T-helper 2 cell treated with Interferon-gamma antibody and Interleukin-4, amounts not matched to agents 100 ng/mL and 5 ng/mL, for 36 hours (primary cell): Measurements from ENCODE around the gene FGFR4. TPM values are rescaled to one million over a fixed set of nuclear protein-coding genes. Genes with fewer than 3 reads are reported as not detected.

Experiments
- intact Hi-C: fragments of 100-400 bp; cut with micrococcal nuclease; formaldehyde crosslinking; loops from one replicate; pipeline ENCODE4 v1.15.1; 2023
- total RNA-seq: library from RNA; stranded (reverse); gene quantifications from 2 replicates; pipeline ENCODE4 v1.2.3, GENCODE V29; 2022

Gene FGFR4
- total RNA-seq, 1 donor from 2014 or later: 0.91 TPM

DNA sequence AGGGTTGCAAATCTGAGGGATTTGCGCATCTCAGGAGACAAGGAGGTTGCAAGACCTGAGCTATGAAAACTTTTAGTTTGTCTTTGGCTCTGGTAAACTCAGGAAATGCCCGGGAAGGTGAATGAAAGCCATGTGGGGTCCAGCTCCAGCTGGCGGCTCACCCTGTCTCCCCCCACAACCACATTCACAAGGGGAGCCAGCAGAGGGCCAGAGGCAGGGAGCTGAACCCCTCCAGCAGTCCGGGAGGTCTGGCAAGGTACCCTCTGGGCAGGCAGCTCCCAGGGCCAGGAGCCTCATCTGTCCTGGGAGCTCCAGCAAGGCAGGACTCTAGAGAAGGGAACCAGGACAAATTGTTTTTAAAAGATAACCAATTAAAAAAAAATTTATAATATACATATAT lies 2.5 kb upstream of the FGFR4 start:
- intact Hi-C loops: no loop called here

DNA sequence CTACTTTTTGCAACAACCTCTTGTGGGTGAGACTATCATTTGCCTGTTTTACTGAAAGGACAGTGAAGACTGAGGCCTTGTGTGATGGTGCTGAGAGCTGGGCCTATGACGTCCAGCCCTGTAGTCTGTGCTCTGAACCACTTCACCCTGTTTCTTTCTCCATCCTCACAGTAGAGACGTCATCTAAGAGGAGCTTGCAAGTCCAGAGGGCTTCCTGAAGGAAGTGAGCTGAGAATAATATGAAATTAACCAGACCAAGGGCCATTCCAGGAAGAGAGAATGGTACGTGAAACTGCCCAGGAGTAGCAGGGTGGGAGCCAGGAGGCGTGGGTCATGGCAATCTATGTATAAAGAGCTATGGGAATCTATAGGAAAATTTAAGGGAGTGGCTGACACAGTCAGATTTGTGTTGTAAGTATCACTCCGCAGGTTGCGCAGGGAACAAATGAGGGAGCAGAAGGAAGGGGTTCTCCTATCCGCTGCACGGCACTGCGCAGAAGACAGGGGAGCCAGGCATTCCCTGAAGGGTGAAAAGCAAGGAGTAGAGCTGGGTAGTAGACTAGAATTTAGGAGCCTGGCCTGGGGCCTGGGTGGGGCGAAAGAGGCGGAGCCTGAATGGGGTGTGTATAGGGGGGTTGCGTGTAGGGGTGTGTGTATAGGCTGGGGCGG lies 596 bp upstream of the FGFR4 start:
- intact Hi-C loops: loop anchor here (2.0 to 5.0 kb wide), 2 partner anchors 439 to 1121 kb away; partner anchors contain the start of gene TSPAN17

DNA sequence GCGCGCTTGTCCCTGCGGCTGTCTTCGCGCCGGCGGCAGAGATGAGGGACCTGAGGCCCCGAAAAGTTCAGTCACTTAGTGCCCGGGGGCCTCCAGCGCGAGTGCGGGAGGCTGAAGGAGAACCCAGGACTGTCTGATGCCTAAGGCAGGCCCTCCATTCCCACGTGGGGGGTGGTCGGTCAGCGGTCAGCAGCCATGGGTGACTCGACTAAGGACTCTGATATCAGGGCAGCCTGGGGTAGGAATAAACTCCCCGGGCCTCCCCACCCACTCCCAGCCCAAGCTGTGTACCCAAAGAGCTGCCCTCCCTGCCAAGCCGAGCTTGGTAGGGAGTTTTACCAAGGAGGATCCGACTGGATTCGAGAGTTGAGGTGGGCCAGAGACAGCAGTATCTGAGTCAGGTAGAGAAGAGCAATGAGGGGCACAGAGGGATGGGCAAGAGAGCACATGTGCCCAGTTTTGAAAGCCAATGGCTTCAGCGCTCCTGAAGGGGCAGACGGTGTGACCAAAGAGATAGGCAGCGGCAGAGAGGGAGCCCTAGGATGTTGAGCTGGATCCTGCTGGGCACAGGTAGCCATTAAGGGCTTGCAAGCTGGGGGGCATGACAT lies 787 bp downstream of the FGFR4 start:
- intact Hi-C loops: loop anchor here (2.0 to 5.0 kb wide), 2 partner anchors 441 to 1120 kb away; partner anchors contain the start of gene TSPAN17

DNA sequence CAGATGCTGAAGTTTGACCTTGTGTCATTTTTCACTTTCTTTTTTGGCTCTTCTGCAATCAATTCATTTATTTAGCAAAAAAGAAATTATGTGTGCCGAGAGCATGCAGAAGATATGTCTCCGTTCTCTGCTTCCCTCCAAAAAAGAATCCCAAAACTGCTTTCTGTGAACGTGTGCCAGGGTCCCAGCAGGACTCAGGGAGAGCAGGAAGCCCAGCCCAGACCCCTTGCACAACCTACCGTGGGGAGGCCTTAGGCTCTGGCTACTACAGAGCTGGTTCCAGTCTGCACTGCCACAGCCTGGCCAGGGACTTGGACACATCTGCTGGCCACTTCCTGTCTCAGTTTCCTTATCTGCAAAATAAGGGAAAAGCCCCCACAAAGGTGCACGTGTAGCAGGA lies 2.4 kb downstream of the FGFR4 start:
- intact Hi-C loops: loop anchor here (5.0 kb wide), 1 partner anchor 1118 kb away; no protein-coding TSS in a partner anchor

DNA sequence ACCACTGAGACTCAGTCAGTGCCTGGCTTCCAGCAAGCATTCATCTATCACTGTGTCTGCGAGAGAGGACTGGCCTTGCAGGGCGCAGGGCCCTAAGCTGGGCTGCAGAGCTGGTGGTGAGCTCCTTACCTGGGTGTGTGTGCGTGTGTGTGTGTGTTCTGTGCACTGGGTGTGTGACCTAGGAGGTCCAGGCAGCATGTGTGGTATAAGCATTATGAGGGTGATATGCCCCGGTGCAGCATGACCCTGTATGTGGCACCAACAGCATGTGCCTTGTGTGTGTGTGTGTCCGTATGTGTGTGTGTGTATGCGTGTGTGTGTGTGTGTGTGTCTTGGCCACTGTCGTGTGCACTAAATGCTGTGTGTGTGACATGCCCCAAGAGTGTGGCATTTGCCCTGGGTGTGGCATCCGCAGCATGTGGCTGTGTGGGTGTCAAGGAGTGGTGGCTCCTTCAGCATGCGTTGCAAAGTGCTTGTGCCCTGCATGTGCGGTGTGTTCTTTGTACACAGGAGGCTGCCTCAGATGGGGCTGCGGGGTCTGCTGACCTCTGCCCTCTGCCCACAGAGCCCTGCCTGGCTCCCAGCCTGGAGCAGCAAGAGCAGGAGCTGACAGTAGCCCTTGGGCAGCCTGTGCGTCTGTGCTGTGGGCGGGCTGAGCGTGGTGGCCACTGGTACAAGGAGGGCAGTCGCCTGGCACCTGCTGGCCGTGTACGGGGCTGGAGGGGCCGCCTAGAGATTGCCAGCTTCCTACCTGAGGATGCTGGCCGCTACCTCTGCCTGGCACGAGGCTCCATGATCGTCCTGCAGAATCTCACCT lies 3.3 kb downstream of the FGFR4 start:
- intact Hi-C loops: loop anchor here (5.0 kb wide), 1 partner anchor 1117 kb away; no protein-coding TSS in a partner anchor

DNA sequence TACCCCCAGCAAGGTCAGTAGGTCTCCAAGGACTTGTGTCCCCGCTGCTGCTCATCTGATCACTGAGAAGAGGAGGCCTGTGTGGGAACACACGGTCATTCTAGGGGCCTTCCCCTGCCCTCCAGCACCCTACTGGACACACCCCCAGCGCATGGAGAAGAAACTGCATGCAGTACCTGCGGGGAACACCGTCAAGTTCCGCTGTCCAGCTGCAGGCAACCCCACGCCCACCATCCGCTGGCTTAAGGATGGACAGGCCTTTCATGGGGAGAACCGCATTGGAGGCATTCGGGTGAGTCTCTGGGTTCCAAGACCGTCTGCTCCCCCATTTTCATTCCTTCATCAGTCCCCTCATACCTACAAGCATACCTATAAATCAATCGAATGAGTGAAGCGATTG lies 4.1 kb downstream of the FGFR4 start:
- intact Hi-C loops: no loop called here

DNA sequence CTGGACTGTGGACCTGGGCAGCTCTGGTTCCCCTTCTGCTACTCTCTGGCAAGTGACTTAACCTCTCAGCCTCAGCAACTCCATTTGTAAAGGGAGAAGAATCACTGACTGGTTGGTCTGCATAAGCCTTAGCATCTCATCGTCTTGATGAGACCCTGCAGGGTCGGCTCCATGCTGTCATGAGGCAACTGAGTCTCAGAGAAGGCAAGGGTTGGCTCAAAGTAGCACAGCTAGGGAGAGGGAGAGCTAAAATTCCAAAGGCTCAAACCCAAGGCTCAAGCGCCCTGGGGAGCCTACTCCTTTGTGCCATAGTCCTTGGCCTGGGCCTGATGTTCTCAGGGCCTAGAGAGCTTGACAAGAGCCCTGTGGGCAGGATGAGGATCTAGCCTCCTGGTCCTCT lies 4.5 kb downstream of the FGFR4 start:
- intact Hi-C loops: no loop called here

DNA sequence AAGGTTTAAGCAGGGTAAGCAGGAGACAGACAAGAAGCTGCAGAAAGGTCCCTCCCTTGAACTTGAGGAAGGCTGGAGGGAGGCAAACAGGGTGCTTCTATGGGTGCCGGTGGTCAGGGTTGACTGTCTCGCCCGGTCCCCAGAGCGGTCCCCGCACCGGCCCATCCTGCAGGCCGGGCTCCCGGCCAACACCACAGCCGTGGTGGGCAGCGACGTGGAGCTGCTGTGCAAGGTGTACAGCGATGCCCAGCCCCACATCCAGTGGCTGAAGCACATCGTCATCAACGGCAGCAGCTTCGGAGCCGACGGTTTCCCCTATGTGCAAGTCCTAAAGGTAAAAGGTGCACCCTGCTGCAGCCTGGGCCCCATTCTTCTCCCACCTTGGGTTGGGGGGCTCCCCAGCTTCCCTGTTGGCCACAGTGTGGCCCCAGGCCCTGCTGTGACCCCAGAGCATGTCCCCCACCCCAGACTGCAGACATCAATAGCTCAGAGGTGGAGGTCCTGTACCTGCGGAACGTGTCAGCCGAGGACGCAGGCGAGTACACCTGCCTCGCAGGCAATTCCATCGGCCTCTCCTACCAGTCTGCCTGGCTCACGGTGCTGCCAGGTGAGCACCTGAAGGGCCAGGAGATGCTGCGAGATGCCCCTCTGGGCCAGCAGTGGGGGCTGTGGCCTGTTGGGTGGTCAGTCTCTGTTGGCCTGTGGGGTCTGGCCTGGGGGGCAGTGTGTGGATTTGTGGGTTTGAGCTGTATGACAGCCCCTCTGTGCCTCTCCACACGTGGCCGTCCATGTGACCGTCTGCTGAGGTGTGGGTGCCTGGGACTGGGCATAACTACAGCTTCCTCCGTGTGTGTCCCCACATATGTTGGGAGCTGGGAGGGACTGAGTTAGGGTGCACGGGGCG lies 5.7 kb downstream of the FGFR4 start:
- intact Hi-C loops: no loop called here

DNA sequence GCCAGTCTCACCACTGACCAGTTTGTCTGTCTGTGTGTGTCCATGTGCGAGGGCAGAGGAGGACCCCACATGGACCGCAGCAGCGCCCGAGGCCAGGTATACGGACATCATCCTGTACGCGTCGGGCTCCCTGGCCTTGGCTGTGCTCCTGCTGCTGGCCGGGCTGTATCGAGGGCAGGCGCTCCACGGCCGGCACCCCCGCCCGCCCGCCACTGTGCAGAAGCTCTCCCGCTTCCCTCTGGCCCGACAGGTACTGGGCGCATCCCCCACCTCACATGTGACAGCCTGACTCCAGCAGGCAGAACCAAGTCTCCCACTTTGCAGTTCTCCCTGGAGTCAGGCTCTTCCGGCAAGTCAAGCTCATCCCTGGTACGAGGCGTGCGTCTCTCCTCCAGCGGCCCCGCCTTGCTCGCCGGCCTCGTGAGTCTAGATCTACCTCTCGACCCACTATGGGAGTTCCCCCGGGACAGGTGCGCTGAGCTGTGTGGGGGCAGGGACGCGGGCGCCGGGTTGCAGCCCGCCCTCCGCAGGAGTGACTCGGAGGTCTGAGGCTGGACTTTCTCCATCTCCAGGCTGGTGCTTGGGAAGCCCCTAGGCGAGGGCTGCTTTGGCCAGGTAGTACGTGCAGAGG lies 6.5 kb downstream of the FGFR4 start:
- intact Hi-C loops: no loop called here

DNA sequence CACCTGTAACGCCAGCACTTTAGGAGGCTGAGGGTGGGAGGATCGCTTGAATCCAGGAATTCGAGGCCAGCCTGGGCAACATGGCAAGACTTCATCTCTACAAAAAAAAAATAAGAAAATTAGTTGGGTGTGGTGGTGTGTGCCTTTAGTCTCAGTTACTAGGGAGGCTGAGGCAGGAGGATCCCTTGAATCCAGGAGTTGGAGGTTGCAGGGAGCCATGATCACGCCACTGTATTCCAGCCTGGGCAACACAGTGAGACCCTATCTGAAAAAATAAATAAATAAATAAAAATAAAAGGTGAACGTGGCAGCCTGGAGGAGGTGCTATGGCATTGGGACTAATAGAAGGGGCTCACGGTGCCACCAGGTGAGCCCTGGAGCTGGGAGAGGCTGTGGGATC lies 7.1 kb downstream of the FGFR4 start:
- intact Hi-C loops: no loop called here

DNA sequence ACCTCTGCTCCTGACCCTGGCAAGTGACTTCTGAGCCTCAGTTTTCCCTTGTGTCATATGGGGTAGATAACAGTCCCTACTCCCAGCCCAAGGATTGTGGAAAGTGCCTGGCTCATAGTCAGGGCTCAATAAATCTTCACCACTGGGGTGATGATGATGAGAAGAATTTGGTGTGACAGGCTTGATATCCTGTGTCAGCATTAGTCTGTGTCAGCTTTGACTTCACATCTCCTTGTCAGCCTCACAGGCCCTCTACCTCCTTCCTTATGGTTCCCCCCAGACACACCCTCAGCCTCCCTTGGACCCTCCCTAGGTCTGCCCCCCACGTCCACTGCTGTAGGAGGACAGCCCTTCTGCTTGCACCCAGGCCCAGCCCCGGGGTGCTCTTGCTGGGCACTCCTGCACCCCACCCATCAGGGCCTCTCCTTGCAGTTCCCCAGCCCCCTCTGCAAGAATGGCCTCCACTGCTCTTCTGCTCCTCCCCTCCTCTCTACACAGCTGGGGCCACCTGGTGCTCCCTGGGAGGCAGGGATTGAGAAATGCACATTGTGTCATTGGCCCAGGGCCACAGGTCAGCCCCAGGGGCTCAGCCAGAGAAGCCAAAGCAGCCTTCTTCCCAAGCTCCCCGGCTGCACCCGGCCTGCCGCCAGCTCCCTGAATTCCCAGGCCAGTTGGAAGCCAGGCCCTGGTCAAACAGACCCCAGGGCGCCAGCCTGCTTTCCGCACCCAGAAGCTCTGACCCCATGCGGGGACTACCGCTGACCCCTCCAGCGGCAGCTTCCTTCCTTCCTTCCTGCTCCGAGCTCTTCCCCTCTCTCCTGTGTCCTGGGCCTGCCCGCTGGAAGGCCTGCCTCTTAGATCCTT lies 7.7 kb downstream of the FGFR4 start:
- intact Hi-C loops: no loop called here

DNA sequence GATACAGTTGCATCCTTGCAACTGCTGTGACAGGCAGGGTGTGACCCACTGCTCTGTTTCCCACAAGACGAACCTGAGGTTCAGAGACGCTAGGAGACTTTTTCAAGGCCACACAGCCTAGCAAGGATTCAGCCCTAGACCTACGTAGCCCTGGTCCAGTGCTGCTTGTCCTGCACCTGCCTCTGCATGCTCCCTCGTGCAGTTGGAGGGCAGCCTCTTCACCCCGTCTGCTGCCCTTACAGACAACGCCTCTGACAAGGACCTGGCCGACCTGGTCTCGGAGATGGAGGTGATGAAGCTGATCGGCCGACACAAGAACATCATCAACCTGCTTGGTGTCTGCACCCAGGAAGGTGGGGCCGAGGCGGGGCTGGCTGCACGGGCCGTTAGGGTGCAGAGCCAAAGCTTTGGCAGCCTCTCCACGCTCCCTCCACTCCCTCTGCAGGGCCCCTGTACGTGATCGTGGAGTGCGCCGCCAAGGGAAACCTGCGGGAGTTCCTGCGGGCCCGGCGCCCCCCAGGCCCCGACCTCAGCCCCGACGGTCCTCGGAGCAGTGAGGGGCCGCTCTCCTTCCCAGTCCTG lies 8.5 kb downstream of the FGFR4 start:
- intact Hi-C loops: no loop called here

DNA sequence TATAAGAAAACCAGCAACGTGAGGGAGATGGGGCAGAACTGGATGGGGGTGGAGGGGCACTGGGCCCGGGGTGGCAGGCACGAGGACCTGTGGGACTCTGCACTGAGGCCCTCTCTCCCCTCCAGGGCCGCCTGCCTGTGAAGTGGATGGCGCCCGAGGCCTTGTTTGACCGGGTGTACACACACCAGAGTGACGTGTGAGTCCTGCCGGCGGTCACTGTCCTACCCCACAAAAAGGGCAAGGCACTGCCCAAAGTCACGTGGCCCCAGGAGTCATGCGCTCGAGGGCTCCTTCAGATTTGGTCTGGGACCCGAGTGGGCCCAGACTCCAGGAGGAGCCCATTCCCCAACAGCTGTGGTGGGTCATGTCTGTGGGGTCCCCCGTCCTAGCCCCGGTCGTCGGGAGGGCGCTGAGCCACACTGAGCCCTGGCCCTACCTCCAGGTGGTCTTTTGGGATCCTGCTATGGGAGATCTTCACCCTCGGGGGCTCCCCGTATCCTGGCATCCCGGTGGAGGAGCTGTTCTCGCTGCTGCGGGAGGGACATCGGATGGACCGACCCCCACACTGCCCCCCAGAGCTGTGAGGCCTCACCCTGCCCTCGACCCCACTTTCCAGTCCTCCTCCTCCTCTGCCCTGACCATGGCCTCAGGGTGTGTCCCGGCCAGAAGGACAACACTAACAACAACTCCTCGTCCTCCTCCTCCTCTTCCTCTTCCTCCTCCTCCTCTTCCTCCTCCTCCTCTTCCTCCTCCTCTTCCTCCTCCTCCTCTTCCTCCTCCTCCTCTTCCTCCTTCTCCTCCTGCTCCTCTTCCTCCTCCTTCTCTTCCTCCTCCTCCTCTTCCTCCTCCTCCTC lies 9.7 kb downstream of the FGFR4 start:
- intact Hi-C loops: no loop called here

DNA sequence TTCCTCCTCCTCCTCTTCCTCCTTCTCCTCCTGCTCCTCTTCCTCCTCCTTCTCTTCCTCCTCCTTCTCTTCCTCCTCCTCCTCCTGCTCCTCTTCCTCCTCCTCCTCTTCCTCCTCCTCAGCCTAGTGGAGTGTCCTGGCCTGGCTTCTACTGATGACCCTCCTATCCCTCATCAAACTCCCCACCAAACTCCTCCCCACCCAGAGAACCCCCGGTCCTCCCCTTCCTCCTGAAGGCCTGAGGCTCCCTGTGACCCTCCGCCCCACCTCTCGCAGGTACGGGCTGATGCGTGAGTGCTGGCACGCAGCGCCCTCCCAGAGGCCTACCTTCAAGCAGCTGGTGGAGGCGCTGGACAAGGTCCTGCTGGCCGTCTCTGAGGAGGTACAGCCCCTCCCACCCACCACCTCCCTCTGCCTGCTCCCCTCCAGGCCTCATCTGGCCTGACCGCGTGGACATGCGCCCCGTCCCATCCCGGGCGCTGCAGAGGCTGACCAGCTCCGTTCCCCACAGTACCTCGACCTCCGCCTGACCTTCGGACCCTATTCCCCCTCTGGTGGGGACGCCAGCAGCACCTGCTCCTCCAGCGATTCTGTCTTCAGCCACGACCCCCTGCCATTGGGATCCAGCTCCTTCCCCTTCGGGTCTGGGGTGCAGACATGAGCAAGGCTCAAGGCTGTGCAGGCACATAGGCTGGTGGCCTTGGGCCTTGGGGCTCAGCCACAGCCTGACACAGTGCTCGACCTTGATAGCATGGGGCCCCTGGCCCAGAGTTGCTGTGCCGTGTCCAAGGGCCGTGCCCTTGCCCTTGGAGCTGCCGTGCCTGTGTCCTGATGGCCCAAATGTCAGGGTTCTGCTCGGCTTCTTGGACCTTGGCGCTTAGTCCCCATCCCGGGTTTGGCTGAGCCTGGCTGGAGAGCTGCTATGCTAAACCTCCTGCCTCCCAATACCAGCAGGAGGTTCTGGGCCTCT lies 10.6 kb downstream of the FGFR4 start:
- intact Hi-C loops: no loop called here

DNA sequence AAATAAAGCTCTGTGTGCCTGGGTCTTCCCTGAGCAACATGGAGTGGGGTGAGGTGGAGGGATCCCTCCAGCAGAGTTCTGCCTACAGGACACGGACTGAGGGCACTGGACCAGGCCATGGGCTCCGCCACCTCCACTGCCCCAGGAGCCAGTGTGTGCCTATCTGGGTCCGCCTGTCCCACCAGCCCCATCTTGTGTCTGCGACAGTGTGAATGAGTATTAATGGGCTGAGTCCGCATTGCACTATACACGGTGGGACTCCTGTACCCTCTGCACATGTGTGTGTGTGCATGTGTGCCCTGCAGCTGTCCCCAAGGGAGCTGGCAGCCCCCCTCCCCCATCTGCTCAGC lies 11.4 kb downstream of the FGFR4 start:
- intact Hi-C loops: no loop called here

DNA sequence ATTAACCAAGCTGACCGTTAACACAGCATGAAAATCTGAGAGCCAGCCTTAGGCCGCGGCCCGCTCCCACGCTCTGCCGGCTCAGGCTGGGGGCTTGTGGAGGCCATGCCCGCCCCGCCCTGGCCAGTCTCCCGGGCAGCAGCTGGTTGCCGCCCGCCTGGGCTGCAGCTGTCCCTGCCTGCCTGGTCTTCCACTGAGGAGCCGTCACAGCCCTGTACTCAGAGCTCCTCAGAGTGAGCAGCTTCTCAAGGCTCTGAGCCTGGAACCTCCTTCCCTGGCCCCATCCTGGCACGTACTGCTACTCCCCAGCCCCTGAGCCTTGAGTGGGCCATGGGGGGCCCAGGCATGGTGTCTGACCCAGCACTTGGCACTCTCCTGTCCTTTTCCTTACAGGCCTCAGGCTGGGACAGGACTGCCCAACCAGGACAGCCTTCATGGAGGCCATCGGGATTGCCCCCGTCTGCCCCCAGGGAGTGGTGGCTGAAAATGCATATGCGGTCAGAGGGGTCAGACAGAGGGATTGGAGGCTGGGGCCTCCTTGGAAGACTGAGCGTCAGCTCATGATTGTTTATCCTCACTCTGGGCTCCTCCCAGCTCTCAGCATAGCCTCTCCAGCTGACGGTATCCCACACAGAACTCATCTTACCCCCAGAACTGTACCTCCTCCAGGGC lies 11.9 kb downstream of the FGFR4 start:
- intact Hi-C loops: no loop called here
